Kidney epithelial cell (primary cell): Measurements from ENCODE around the gene TCHHL1. TPM values are rescaled to one million over a fixed set of nuclear protein-coding genes. Genes with fewer than 3 reads are reported as not detected.

ENCODE experiments used
- DNase-seq: peaks from one replicate; pipeline ENCODE4 v3.0.0-alpha.2; 2010; ENCODE audit warnings: low read depth
- H3K27me3 ChIP-seq: 2 replicates; pipeline ENCODE4 v1.6.0; 2011; ENCODE audit warnings: low read length; ENCODE audit not compliant: control insufficient read depth, insufficient read depth
- H3K36me3 ChIP-seq: 2 replicates; pipeline ENCODE4 v1.5.1; 2011; ENCODE audit warnings: low read length; ENCODE audit not compliant: control insufficient read depth, insufficient read depth
- H3K4me3 ChIP-seq: 2 replicates; pipeline ENCODE4 v1.5.1; 2011; ENCODE audit warnings: low read depth, mild to moderate bottlenecking, control low read depth, low read length
- CTCF ChIP-seq: IDR thresholded peaks from 2 replicates; pipeline ENCODE4 v1.5.1; 2011; ENCODE audit warnings: mild to moderate bottlenecking, moderate library complexity, low read length, control low read depth, inconsistent platforms; ENCODE audit not compliant: insufficient read depth, poor library complexity, severe bottlenecking
- total RNA-seq: library from RNA; depleted of rRNA; stranded (reverse); fragments of >200 nt; gene quantifications from 2 replicates; pipeline ENCODE4 v1.2.3, GENCODE V29; 2015

The TCHHL1 gene
- total RNA-seq, result not detected in 2 replicates

DNA sequence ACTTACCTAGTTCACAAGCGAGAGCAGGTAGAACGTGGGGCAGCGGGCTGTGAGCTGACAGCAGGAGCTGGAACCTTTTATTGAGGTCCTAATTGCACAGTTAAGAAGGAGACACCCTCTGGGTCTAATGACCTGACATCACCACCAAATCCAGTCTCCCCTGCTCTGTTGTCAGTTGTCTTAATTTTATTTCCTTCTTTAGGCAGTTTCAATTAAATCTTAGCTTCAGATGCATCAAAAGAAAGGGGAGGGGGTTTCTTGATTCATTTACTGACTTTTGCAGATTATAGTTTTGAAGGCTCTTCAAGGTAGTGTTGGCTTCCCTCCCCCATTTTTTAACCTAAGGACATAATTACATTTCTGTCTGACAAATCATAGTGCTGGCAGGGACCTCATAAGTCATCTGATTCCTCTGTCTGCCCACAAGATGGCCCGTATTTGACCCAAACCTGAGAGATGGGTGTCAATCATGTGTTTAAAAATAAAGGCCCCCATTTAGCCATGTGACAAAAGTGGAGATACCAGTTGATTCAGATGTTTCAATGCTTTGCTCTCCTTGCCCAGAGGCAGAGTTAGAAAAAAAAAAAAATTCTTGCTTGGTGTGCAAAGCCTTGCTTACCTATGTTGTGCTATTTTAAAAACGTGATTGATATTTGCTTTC is at the start of gene TCHHL1:
Gene TCHHL1 (minus strand): TSS at position 51 of the 661 bp plus-strand sequence. CDS start 921 bp downstream, outside the sequence.
- peaks cover 2% of the 10 kb centered on the region for H3K27me3 ChIP-seq
- no peaks in the 10 kb centered on the region for H3K36me3 ChIP-seq
- TF ChIP-seq CTCF, result no peak
- no peak within 1 kb of the TSS for H3K4me3 ChIP-seq
- DNase-seq, result no peak

GRCh38 chr1:152137215-152137614 is 48.4 kb upstream of the TCHHL1 start:
- TF ChIP-seq CTCF, result no peak
- H3K27me3 ChIP-seq, result no peaks in the 10 kb centered on the region
- DNase-seq, result no peak
- H3K36me3 ChIP-seq, result no peaks in the 10 kb centered on the region
- no peak overlapping the region for H3K4me3 ChIP-seq

GRCh38 chr1:152130186-152130585 is 41.3 kb upstream of the TCHHL1 start:
- no peak for TF ChIP-seq CTCF
- peaks cover 7% of the 10 kb centered on the region for H3K27me3 ChIP-seq

GRCh38 chr1:152127673-152128072 is 38.8 kb upstream of the TCHHL1 start:
- no peak for TF ChIP-seq CTCF
- no peak for DNase-seq
- Histone ChIP-seq H3K36me3 (no peaks in the 10 kb centered on the region), H3K4me3 (no peak overlapping the region), H3K27me3 (peaks cover 9% of the 10 kb centered on the region)

More at GRCh38 chr1:152130186-152130585, 41.3 kb upstream of the TCHHL1 start:
- Histone ChIP-seq H3K4me3 (no peak overlapping the region), H3K36me3 (no peaks in the 10 kb centered on the region)
- DNase-seq, result no peak

- TF ChIP-seq CTCF, result no peak
Observed at GRCh38 chr1:152125834-152126443, 37.1 kb upstream of the TCHHL1 start.

DNA sequence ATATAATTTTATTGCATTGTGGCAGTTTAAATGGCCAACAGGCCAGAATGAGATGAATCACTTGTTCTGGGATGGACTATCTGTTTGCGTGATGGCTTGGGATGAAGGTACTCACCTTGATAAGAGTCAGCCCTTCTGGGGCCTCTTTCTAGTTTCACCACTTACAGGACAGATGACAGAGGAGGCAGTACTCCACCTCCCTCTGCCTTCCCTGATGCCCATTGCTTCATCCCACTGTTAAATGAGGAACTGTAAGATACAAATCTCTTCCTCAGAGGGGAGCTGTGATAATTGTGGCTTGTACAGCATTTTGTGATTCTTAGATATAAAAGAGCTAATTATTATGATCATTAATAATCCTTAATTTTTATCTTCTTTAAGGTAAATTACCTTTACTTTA is 30.1 kb upstream of the TCHHL1 start:
- no peak for DNase-seq
- H3K36me3 ChIP-seq, result no peaks in the 10 kb centered on the region
- no peak overlapping the region for H3K4me3 ChIP-seq
- peaks cover 18% of the 10 kb centered on the region for H3K27me3 ChIP-seq
- no peak for TF ChIP-seq CTCF

More at GRCh38 chr1:152125834-152126443, 37.1 kb upstream of the TCHHL1 start:
- Histone ChIP-seq H3K36me3 (no peaks in the 10 kb centered on the region), H3K4me3 (no peak overlapping the region), H3K27me3 (peaks cover 9% of the 10 kb centered on the region)
- DNase-seq, result no peak
